Vagina (tissue), 2 donors: Measurements from ENCODE around the gene PTX3. TPM values are rescaled to one million over a fixed set of nuclear protein-coding genes. Genes with fewer than 3 reads are reported as not detected.

Source experiments
- DNase-seq, 2 donors: peaks; one replicate each; pipeline ENCODE4 v3.0.0-alpha.2; 2017; ENCODE audit errors: extremely low spot score in 2 of 2
- H3K27ac ChIP-seq: fragments of 200-600 bp; sonication (generic); one replicate; pipeline ENCODE4 v1.5.1; 2019
- H3K27me3 ChIP-seq: fragments of 200-600 bp; sonication (generic); one replicate; pipeline ENCODE4 v1.5.1; 2019
- H3K36me3 ChIP-seq, 2 donors: fragments of 200-600 bp; sonication (generic); one replicate each; pipeline ENCODE4 v1.5.1; 2017 to 2019
- H3K4me1 ChIP-seq: fragments of 200-600 bp; sonication (generic); one replicate; pipeline ENCODE4 v1.5.1; 2019
- H3K4me3 ChIP-seq, 2 donors: fragments of 200-600 bp; sonication (generic); 1 replicate in 1 of 2; 2 replicates in 1 of 2; pipeline ENCODE4 v1.5.1; 2016 to 2019
- H3K9me3 ChIP-seq: fragments of 200-600 bp; sonication (generic); one replicate; pipeline ENCODE4 v1.5.1; 2019
- CTCF ChIP-seq, 3 experiments: fragments of 450-650 bp in 2 of 3; fragments of 200-600 bp in 1 of 3; sonication (generic) in 1 of 3; IDR thresholded peaks; one replicate each; pipeline ENCODE4 v1.5.1; 2017 to 2019; ENCODE audit warnings: antibody characterized with exemption in 3 of 3, mild to moderate bottlenecking in 2 of 3, moderate library complexity in 2 of 3
- POLR2A ChIP-seq, 2 donors: fragments of 450-650 bp; IDR thresholded peaks; one replicate each; pipeline ENCODE4 v1.6.1; 2017; ENCODE audit warnings: antibody characterized with exemption in 2 of 2, mild to moderate bottlenecking in 2 of 2, moderate library complexity in 2 of 2
- POLR2AphosphoS5 ChIP-seq, 2 donors: sonication (generic); formaldehyde crosslinking; IDR thresholded peaks; one replicate each; pipeline ENCODE4 v1.9.0; 2017; ENCODE audit warnings: antibody characterized with exemption in 2 of 2, mild to moderate bottlenecking in 2 of 2, low read depth in 1 of 2; ENCODE audit not compliant: insufficient read depth in 1 of 2
- intact Hi-C: fragments of 100-400 bp; cut with DNase I; formaldehyde crosslinking; loops from one replicate; pipeline ENCODE4 v1.15.1; 2023
- total RNA-seq: library from RNA; depleted of rRNA; stranded (reverse); fragments of >200 nt; gene quantifications from one replicate; pipeline ENCODE4 v1.2.3, GENCODE V29; 2016

The PTX3 gene
- total RNA-seq, 1 donor from 2014 or later: 29.2 TPM

DNA sequence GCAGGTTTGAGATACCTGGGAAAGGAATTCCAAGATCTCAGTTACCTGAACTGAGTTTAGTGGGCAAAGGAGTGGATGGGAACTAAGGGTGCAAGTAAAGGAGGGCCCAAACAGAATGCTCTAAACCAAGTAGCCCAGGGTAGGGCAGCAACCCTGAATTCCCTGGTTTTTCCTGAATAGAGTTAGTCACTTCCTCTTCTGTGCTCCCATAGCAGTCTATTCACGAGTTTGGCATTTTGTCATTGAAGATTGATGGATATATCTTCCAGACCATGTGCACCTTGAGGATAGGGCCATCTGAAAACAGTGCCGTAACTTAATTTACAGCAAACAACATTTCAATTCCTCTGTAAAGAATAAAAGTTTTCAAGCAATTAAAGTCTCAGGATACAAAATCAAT, 18.5 kb upstream of the PTX3 start:
- no peak for DNase-seq
- no peak for TF ChIP-seq CTCF (IDR thresholded peaks at IDR 0.05)
- intact Hi-C loops: no loop called here

DNA sequence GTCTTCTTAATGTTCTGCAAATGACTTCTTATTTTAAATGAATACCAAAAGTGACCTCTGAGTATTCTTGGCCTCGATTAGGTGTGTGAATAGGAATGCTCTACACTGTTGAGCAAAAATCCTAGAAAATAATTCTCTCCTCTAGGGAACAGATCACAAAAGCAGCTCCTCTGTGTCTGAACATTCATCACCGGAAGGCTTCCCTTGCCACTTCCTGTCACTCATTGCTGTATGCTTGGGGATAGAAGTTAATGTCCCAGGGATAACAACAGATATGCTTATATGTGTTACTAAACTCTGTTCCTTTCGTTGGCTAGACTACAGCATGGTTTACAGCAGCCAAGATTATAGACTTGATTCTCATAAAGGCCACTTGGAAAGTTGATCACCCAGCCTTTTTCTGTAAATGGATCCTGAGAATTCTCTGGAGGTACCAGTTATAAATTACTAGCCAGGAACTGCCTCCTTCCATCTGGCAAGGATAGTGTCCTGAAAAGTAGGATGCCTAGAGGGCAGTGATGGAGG, 16.0 kb upstream of the PTX3 start:
- Histone ChIP-seq H3K9me3 (no peaks in the 10 kb centered on the region), H3K4me3 (no peak overlapping the region), H3K4me1 (no peaks in the 10 kb centered on the region), H3K27ac (no peak overlapping the region), H3K27me3 (no peaks in the 10 kb centered on the region), H3K36me3 (no peaks in the 10 kb centered on the region)
- TF ChIP-seq POLR2AphosphoS5 (IDR thresholded peaks at IDR 0.05; ENCODE audit: insufficient read depth in 1 of 2, low read depth in 1 of 2): no peak
- no peak for TF ChIP-seq CTCF (IDR thresholded peaks at IDR 0.05)
- no peak for TF ChIP-seq POLR2A (IDR thresholded peaks at IDR 0.05)
- DNase-seq: no peak
- intact Hi-C loops: no loop called here

More for the DNA sequence above, 18.5 kb upstream of the PTX3 start:
- no peaks in the 10 kb centered on the region for H3K9me3 ChIP-seq
- H3K4me1 ChIP-seq: no peaks in the 10 kb centered on the region
- no peaks in the 10 kb centered on the region for H3K27me3 ChIP-seq
- no peaks in the 10 kb centered on the region for H3K36me3 ChIP-seq
- H3K4me3 ChIP-seq: no peak overlapping the region
- no peak overlapping the region for H3K27ac ChIP-seq

GRCh38 chr3:157423337-157423736, 13.3 kb upstream of the PTX3 start:
- no peak overlapping the region for H3K4me3 ChIP-seq
- H3K27me3 ChIP-seq: no peaks in the 10 kb centered on the region
- H3K4me1 ChIP-seq: no peaks in the 10 kb centered on the region
- TF ChIP-seq POLR2AphosphoS5 (IDR thresholded peaks at IDR 0.05; ENCODE audit: insufficient read depth in 1 of 2, low read depth in 1 of 2): no peak
- no peak for TF ChIP-seq CTCF (IDR thresholded peaks at IDR 0.05)
- no peak for TF ChIP-seq POLR2A (IDR thresholded peaks at IDR 0.05)
- H3K36me3 ChIP-seq: no peaks in the 10 kb centered on the region
- no peak for DNase-seq
- intact Hi-C loops: no loop called here
- H3K9me3 ChIP-seq: no peaks in the 10 kb centered on the region
- no peak overlapping the region for H3K27ac ChIP-seq

DNA sequence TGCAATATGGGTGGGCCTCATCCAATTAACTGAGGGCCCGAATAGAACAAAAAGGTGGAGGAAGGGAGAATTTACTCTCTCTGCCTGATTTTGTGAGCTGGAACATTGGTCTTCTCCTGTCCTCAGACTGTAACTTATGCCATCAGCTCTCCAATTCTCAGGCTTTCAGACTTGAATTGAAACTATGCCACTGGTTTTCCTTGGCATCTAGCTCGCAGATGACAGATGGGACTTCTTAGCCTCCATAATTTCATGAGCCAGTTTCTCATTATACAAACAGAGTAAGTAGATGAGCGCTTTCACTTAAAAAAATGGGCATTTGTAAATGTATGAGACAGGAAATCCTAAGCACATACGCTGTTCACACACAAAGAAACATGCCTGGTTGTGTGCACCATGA, 8.7 kb upstream of the PTX3 start:
- Histone ChIP-seq H3K4me1 (no peaks in the 10 kb centered on the region), H3K27me3 (no peaks in the 10 kb centered on the region), H3K9me3 (no peaks in the 10 kb centered on the region), H3K36me3 (no peaks in the 10 kb centered on the region), H3K4me3 (no peak overlapping the region), H3K27ac (no peak overlapping the region)
- DNase-seq: no peak
- intact Hi-C loops: no loop called here
- TF ChIP-seq CTCF (IDR thresholded peaks at IDR 0.05) (no peak), POLR2A (IDR thresholded peaks at IDR 0.05) (no peak), POLR2AphosphoS5 (IDR thresholded peaks at IDR 0.05; ENCODE audit: insufficient read depth in 1 of 2, low read depth in 1 of 2) (no peak)

DNA sequence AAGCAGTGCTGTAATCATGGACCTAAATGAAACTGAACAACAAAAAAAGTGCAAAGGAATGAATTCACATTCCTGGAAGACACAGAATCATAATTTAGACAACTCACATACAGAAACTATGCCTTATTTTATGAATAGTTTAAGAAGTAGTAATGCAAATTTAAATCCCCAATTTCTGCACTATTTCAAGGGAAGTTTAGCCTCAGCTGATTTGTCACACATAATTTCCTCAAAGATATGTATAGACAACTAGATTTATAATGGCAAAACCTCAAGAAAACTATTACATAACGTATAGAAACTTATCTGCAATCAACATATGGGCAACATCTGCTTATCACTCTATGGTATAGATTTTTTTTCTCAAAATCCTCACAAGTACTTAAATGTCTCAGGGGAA, 7.8 kb upstream of the PTX3 start:
- no peak for DNase-seq
- no peak for TF ChIP-seq CTCF (IDR thresholded peaks at IDR 0.05)
- no peak for TF ChIP-seq POLR2A (IDR thresholded peaks at IDR 0.05)
- no peak for TF ChIP-seq POLR2AphosphoS5 (IDR thresholded peaks at IDR 0.05; ENCODE audit: insufficient read depth in 1 of 2, low read depth in 1 of 2)
- intact Hi-C loops: no loop called here
- H3K27ac ChIP-seq: no peak overlapping the region
- H3K36me3 ChIP-seq: no peaks in the 10 kb centered on the region
- no peaks in the 10 kb centered on the region for H3K9me3 ChIP-seq
- no peak overlapping the region for H3K4me3 ChIP-seq
- H3K27me3 ChIP-seq: no peaks in the 10 kb centered on the region
- no peaks in the 10 kb centered on the region for H3K4me1 ChIP-seq
